GM19328 (cell line): ENCODE measurements around the gene PRPF4.

ENCODE experiments used
- ATAC-seq: cut with Tn5 transposase; IDR thresholded peaks from one replicate; pipeline ENCODE4 v1.9.1; 2021; ENCODE audit warnings: mild to moderate bottlenecking, moderate library complexity; ENCODE audit not compliant: unreplicated experiment

Gene PRPF4

DNA sequence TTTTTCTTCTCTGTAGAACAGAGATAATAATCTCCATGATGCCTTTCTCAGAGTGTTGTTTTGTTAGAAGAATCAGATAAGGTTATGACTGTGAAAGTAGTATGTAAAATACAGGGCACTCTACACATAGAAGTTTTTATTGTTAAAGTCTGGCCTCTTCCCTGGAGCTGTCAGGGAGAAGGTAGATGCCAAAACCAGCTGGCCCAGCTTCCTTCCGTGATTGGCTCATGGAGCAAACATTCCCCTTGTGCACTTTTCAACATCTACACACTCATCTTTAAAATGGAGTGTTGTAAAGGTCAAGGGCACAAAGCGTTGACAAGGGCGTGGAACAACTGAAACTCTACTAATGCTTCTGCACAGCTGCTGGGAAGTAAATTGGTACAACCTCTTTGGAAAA, 35.1 kb downstream of the PRPF4 start:
- ATAC-seq = no peak

DNA sequence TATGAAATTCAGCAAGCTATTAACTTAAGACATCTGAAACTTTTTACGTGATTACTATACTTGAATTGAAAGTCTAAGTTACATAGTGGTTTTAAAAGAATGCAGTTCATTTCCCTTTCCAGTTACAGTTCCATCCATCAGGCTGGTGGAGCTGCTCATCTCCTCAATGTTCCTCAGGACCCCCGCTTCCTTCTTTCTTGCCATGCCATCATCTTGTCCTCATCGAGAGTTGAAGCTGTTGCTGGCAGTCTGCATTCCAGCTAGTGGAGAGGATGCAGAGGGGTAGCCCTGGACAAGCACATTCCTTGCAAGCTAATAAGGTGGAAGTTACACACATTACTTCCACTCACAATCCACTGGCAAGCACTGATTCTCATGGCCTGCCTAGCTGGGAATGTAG, 36.5 kb downstream of the PRPF4 start:
- no peak for ATAC-seq

DNA sequence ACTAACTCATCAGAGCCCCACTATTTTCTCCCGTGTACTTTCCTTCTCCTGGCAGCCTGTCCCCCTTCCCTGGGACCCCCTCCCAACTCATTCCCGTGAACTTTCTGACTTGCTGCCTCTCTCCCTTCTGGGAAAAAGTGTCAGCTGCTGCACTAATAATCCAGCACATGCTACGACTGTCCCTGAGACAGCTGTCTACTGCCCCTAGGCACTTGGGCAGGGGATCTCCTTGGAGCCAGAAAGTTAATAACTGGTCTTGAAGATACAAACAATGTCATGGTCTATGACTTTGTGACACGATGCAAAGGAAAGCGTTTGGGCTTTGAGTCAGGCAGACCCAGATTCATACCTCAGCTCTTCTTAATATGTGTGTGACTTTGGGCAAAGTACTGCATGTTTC, 37.8 kb downstream of the PRPF4 start:
- ATAC-seq = no peak

DNA sequence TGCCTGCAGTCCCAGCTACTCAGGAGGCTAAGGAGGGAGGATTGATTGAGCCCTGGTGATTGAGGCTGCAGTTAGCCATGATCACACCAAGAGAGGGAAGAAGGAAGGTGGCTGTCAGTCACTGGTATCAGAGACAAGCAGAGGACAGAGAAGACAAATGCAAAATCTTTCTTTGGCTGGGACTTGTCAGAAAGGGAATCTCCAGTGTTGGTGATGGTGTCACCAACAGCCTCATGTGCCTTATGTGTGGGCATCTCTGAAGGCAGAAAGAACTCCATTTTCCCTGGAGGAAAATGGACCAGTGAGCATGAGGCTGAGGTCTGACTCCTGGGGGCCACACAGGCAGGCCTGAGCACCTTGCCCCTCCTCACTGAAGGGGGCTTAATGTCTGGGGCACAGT, 39.8 kb downstream of the PRPF4 start:
- no peak for ATAC-seq

DNA sequence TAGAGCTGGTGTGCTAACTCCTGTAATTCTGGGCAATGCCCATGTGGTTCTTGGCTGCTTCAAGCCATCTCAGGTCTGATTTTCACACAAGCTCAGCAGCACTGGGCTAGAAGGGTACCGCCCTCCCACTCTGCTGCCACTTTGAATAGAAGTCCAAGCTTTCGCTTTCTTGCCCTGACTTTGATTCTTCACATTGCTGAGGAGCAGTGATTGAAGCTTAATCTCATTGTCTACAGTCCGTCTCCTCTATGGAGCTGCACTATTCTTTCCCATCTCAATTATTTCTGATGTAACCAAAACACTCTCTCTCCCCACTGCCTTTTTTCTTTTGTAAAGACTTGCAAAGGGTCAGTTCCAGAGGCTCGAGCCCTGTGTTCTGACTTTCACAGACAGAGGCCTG, 40.6 kb downstream of the PRPF4 start:
- ATAC-seq = no peak

DNA sequence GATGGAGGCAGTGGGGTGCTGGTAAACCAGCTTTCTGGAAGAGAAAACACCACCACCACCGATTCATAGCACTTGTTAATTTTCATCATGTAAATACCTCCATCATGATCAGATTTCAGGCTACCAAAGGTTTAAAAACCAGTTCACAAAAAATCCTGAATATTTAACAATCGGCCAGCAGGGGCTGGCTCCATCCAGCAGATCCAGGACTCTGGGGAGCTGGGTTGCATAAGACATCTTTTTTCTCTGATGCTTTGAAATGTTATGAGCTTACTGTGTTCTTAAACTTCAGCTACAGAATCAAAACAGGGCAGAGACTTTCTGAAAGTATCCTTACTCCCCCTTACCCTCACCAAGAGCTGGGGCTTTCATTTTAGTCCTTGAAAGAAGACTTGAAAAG, 42.3 kb downstream of the PRPF4 start:
- no peak for ATAC-seq

DNA sequence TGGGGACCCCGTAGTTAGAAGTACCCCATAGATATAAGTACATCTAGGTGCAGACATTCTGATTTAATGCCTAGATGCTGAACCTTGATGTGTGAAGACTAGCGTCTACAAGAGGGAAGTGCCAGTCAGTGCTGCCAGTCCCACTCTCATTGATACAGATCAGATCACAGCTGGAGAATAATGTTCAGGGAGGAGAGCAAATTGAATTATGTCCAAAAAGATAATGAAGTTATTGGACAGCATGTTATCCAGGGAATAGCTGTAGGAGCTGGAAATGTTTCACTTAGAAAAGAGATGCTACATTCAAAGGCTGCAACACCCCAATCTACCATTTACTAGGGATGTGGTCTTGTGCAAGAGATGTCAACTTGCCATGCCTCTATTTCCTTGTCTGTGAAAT, 43.6 kb downstream of the PRPF4 start:
- no peak for ATAC-seq

DNA sequence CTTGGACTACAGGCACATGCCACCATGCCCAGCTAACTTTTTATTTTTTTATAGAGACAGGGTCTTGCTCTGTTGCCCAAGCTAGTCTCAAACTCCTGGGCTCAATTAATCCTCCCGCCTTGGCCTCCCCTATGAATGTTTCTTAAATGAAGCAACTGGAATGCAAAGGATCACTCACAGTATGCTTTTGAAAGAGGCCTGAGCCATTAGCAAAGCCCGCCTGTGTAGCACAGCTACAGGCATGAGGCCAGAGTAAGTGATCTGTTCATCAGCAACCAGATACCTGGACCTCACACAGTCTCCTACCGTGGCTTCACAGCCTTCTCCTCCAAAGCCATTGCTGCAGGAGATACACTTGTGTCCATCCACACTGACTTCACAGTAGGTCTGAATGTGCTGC, 44.6 kb downstream of the PRPF4 start:
- no peak for ATAC-seq

DNA sequence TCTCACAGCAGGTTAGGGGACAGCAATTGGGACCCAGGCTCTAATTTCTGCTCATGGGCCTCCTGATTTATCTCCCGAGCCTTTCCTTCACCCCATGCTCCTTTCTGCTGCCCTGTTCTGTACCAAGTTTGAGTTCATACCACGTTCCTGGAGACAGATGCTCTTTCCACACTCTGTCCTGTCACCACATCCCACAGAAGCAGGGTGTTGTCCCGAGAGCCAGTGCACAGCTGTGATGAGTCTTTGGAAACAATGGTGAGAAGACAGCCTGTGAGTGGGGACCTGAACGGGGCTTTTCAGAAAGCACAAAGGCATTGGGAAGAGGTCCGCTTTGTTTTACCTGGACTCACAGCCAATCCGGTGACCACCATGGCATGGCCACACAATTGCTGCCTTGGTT, 47.2 kb downstream of the PRPF4 start:
- ATAC-seq = no peak

DNA sequence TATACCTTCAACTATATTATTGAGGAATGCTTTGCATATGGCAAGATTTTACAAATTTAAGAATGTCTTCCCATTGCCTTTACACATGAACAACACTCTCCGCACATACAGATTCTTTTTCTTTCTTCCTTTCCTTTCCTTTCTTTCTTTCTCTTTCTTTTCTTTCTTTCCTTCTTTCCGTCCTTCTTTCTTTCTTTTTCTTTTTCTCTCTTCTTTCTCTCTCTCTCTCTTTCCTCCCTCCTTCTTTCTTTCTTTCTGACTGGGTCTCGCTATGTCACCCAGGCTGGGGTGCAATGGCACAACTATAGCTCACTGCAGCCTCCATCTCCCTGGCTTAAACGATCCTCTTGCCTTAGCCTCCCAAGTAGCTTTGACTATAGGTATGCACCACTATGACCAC, 50.8 kb downstream of the PRPF4 start:
- ATAC-seq = no peak

DNA sequence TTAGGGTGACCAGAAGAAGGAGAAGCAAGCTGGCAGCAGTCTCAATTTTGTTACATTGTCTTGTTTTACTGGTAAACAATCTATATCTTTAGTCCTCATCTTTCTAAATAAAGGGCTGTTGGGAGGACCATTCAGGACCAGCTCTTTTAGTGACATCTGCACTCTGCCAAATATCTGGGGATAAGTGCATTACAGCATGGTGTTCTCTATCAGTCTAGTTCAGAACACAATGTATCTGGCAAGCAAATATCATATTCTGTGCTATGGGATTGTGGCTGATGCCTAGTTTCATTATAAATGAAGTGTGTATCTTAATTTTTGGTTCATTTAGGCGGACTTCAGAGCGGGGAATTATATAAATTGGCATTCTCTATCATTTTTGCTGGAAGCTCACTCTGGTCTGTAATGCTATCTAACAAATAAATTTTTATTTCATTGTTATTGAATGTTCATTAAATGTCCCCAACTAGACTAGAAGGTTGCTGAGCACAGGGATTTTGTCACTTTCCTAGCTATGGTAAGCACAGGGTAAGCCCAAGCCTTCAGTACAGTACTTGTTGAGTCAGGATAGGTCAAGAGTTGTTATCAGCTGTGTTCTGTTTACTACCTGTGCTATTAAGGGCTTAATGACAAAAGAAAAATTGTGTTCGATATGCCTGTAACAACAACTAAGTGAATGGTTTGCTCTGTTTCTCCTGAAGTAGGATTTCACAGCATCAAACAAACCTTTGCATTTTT, 52.8 kb downstream of the PRPF4 start:
- ATAC-seq = no peak

DNA sequence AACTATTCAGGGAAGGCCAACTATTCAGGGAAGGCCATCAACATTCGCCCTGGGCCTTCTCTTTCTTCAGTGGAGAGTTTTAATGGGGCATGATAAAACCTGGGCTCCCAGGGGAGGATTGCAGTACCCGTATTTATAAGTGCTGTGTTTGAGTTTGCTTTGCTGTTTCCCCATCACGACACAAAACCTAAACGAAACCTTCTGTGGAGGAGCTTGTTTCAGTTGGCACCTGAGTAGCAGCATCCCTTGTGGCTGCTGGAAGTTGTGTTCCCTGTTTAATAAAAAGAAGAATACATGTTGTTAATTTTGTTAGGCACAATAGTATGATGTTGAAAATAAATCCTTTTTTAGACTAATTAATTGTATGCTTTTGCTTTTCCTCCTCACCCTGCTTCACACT, 56.3 kb downstream of the PRPF4 start:
- ATAC-seq = no peak

DNA sequence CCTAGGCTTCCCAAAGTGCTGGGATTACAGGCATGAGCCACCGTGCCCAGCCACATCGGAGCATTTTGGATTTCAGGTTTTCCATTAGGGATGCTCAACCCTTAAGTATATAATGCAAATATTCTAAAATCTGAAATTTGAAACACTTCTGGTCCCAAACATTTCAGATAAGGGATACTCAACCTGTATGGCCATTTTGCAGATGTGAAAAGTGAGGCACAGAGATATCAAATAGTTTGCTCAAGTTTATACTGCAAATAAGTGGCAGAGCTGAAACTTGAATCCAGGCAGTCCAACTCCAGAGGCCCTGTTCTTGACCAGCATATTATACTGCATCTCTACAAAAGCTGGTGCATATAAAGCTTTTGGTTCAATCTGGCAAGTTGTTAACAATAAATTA, 62.3 kb downstream of the PRPF4 start:
- ATAC-seq = no peak

DNA sequence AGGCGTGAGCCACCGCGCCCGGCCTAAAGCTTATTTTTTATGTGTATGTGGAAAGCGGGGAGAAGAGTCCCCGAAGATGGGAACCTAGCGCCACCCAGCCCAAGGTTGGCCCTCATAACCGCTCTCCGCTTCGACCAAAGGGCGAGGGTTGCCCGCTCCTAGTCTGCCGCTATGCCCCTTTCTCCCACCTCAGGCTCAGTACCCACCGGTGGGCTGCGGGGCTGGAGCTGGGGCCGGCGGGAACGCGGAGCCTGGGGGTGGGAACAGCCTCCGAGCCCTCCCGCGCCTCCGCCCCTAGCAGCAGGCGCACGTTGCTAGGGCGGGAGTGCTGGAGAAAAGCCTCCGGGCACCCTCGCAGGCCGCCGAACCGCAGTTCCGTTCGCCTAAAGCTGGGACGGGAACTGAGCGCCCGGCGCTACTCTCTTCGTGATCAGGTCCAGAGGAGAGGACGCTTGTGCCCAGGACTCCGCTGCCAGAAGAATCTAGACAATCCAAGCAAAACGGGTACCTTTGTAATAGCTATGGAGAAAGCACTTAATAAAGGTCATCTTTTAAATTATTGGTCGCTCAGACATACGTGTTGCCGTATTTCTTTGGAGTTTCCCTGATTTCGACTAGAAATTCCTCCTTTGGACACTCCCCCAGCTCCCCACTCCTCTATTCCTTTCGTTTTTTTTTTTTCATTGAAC, 64.7 kb downstream of the PRPF4 start, which contains the start of gene WDR31:
TSS of gene WDR31 (minus strand) at position 265 of the 689 bp plus-strand sequence. CDS start 8,253 bp downstream, outside the sequence.
- ATAC-seq = peak; percentile 97

DNA sequence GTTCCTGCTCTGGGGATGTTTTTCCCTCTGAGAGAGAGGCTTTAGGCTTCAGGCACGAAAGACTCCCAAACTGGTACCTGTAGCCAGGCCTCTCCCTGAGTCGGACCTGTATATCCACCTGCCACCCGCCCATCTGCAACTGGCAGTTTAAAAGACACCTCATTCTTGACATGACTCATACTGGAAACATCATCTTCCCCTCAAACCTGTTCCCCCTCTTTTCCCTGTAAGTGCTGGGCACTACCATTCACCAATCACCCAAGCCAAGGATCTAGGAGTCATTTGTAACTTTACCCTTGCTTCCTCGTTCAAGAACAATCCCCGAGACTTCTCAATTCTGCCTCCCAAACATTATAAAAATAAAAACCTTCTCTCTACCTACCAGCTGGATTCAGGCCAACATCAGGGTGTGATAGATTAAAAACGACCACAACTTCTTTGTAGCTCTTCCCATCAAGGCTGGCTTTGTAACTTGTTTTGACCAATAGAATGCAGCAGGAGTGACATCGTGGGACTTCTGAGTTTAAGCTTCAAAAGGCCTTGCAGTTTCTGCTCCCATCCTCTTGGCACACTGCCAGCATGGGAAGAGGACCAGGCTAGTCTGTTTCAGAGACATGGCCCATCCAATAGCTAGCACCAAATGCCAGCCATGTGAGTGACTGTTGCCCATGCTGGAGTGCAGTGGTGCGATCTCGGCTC, 66.4 kb downstream of the PRPF4 start:
- no peak for ATAC-seq
